H1 (cell line): Measurements from ENCODE around the gene DZIP1L. TPM values are rescaled to one million over a fixed set of nuclear protein-coding genes. Genes with fewer than 3 reads are reported as not detected.
A peak's percentile ranks its signal among the peaks of the same experiment; 100 is the strongest.

Experiments
- JUND ChIP-seq: IDR thresholded peaks from 2 replicates; pipeline ENCODE4 v1.6.1; 2011; ENCODE audit warnings: mild to moderate bottlenecking, improper control_type of control experiment, low read length
- MAFK ChIP-seq: IDR thresholded peaks from 2 replicates; pipeline ENCODE4 v1.6.1; 2012; ENCODE audit warnings: low read depth, mild to moderate bottlenecking, improper control_type of control experiment, low read length
- TAF7 ChIP-seq: optimal IDR thresholded peaks from 2 replicates; pipeline ENCODE3; 2011; ENCODE audit warnings: low read depth, mild to moderate bottlenecking, inconsistent platforms, low read length, moderate library complexity, borderline replicate concordance
- polyA plus RNA-seq, 7 experiments: library from polyadenylated mRNA; depleted of rRNA in 3 of 7; stranded (reverse) in 5 of 7; unstranded in 2 of 7; fragments of >200 nt in 5 of 7; fragments of 200-250 nt in 2 of 7; gene quantifications; 1 replicate in 5 of 7; 2 replicates in 1 of 7; 4 replicates in 1 of 7; pipeline versions ENCODE4 v1.2.1 to v1.2.3, GENCODE V29; 2011 to 2013; ENCODE audit warnings: missing spikeins in 2 of 7, mixed read lengths in 2 of 7
- total RNA-seq: library from RNA; stranded (reverse); fragmentation: NEBNext Ultra II Directional; extraction: Animal tissue kit (Norgen Biotek cat#: 25700); gene quantifications from 2 replicates; pipeline ENCODE4 v1.2.1, GENCODE V29; 2021
- TF ChIP-seq, protein P1 (sequence below): fragments of 300-600 bp; sonication (generic); IDR thresholded peaks from 2 replicates; pipeline ENCODE4 v1.7.1; 2012; ENCODE audit warnings: low read length, moderate library complexity, mild to moderate bottlenecking, inconsistent platforms; ENCODE audit not compliant: insufficient replicate concordance

The DZIP1L gene
- total and polyA plus RNA-seq, 2 of the 8 experiments (the other 6 are each of a cell fraction or from before 2014, with no cell fraction given): 6.5 to 8.3 TPM

DNA sequence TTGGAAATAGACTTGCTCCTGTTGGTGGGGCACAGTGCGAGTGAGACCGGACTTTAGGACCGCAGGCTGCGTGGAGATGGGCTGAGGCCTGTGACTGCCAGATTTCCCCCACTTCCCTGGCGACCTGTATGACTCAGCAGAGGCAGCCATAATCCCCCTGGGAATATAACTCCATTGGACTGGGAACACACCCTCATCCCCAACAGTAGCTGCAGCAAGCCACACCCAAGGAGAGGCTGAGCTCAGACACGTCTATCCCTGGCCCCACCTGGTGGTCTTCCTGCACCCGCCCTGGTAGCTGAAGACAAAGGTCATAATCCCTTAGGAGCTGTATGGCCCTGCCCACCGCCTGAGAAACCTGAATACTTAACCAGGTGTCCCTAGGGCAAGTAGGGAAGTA lies 42.6 kb downstream of the DZIP1L start (continued):
- TF ChIP-seq, protein P1, sequence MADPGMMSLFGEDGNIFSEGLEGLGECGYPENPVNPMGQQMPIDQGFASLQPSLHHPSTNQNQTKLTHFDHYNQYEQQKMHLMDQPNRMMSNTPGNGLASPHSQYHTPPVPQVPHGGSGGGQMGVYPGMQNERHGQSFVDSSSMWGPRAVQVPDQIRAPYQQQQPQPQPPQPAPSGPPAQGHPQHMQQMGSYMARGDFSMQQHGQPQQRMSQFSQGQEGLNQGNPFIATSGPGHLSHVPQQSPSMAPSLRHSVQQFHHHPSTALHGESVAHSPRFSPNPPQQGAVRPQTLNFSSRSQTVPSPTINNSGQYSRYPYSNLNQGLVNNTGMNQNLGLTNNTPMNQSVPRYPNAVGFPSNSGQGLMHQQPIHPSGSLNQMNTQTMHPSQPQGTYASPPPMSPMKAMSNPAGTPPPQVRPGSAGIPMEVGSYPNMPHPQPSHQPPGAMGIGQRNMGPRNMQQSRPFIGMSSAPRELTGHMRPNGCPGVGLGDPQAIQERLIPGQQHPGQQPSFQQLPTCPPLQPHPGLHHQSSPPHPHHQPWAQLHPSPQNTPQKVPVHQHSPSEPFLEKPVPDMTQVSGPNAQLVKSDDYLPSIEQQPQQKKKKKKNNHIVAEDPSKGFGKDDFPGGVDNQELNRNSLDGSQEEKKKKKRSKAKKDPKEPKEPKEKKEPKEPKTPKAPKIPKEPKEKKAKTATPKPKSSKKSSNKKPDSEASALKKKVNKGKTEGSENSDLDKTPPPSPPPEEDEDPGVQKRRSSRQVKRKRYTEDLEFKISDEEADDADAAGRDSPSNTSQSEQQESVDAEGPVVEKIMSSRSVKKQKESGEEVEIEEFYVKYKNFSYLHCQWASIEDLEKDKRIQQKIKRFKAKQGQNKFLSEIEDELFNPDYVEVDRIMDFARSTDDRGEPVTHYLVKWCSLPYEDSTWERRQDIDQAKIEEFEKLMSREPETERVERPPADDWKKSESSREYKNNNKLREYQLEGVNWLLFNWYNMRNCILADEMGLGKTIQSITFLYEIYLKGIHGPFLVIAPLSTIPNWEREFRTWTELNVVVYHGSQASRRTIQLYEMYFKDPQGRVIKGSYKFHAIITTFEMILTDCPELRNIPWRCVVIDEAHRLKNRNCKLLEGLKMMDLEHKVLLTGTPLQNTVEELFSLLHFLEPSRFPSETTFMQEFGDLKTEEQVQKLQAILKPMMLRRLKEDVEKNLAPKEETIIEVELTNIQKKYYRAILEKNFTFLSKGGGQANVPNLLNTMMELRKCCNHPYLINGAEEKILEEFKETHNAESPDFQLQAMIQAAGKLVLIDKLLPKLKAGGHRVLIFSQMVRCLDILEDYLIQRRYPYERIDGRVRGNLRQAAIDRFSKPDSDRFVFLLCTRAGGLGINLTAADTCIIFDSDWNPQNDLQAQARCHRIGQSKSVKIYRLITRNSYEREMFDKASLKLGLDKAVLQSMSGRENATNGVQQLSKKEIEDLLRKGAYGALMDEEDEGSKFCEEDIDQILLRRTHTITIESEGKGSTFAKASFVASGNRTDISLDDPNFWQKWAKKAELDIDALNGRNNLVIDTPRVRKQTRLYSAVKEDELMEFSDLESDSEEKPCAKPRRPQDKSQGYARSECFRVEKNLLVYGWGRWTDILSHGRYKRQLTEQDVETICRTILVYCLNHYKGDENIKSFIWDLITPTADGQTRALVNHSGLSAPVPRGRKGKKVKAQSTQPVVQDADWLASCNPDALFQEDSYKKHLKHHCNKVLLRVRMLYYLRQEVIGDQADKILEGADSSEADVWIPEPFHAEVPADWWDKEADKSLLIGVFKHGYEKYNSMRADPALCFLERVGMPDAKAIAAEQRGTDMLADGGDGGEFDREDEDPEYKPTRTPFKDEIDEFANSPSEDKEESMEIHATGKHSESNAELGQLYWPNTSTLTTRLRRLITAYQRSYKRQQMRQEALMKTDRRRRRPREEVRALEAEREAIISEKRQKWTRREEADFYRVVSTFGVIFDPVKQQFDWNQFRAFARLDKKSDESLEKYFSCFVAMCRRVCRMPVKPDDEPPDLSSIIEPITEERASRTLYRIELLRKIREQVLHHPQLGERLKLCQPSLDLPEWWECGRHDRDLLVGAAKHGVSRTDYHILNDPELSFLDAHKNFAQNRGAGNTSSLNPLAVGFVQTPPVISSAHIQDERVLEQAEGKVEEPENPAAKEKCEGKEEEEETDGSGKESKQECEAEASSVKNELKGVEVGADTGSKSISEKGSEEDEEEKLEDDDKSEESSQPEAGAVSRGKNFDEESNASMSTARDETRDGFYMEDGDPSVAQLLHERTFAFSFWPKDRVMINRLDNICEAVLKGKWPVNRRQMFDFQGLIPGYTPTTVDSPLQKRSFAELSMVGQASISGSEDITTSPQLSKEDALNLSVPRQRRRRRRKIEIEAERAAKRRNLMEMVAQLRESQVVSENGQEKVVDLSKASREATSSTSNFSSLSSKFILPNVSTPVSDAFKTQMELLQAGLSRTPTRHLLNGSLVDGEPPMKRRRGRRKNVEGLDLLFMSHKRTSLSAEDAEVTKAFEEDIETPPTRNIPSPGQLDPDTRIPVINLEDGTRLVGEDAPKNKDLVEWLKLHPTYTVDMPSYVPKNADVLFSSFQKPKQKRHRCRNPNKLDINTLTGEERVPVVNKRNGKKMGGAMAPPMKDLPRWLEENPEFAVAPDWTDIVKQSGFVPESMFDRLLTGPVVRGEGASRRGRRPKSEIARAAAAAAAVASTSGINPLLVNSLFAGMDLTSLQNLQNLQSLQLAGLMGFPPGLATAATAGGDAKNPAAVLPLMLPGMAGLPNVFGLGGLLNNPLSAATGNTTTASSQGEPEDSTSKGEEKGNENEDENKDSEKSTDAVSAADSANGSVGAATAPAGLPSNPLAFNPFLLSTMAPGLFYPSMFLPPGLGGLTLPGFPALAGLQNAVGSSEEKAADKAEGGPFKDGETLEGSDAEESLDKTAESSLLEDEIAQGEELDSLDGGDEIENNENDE: no peak
- TF ChIP-seq JUND (no peak), TAF7 (no peak), MAFK (peak; percentile 30; the same call in 1 of the 2 replicates)
